Left lung (tissue), 10 donors: ENCODE measurements around the gene TRMT10B. TPM values are rescaled to one million over a fixed set of nuclear protein-coding genes. Genes with fewer than 3 reads are reported as not detected.

Source experiments
- ATAC-seq: fragments of 200-7000 bp; cut with Tn5 transposase; one replicate; pipeline ENCODE4 v1.9.1; 2020; ENCODE audit warnings: moderate library complexity
- DNase-seq, 4 donors: peaks; one replicate each; pipeline ENCODE4 v3.0.0-alpha.2; 2013 to 2020
- H3K27ac ChIP-seq, 2 donors: fragments of 200-600 bp; sonication (generic) in 1 of 2; one replicate each; pipeline versions ENCODE4 v1.5.0 to v1.8.0; 2020 to 2021
- H3K27me3 ChIP-seq, 2 donors: fragments of 200-600 bp; sonication (generic) in 1 of 2; one replicate each; pipeline versions ENCODE4 v1.5.0 to v1.8.0; 2020 to 2021
- H3K36me3 ChIP-seq, 2 donors: fragments of 200-600 bp; sonication (generic) in 1 of 2; one replicate each; pipeline versions ENCODE4 v1.5.0 to v1.8.0; 2020 to 2021
- H3K4me1 ChIP-seq, 2 donors: fragments of 200-600 bp; one replicate each; pipeline ENCODE4 v1.8.0; 2021
- H3K4me3 ChIP-seq, 2 donors: fragments of 200-600 bp; sonication (generic) in 1 of 2; one replicate each; pipeline versions ENCODE4 v1.5.0 to v1.8.0; 2020 to 2021; ENCODE audit warnings: mild to moderate bottlenecking in 1 of 2
- H3K9me3 ChIP-seq, 2 donors: fragments of 200-600 bp; sonication (generic) in 1 of 2; one replicate each; pipeline versions ENCODE4 v1.5.0 to v1.8.0; 2020 to 2021
- CTCF ChIP-seq, 2 donors: fragments of 200-600 bp; sonication (generic) in 1 of 2; IDR thresholded peaks; one replicate each; pipeline versions ENCODE4 v1.5.0 to v1.8.0; 2021; ENCODE audit warnings: antibody characterized with exemption in 2 of 2
- intact Hi-C, 2 donors: fragments of 100-400 bp; cut with DNase I; formaldehyde crosslinking; loops; one replicate each; pipeline versions ENCODE4 v1.11.2 to v1.14.2; 2022
- polyA plus RNA-seq, 6 donors: library from polyadenylated mRNA; unstranded; fragments of 120-200 nt; gene quantifications; one replicate each; pipeline ENCODE4 v1.2.1, GENCODE V29; 2013; ENCODE audit not compliant: insufficient read length in 6 of 6
- total RNA-seq, 2 donors: library from RNA; stranded (reverse); fragmentation: NEBNext Ultra II Directional; extraction: Animal tissue kit (Norgen Biotek cat#: 25700); gene quantifications; one replicate each; pipeline ENCODE4 v1.2.1, GENCODE V29; 2021
- donor health status: DM: no; HTN: yes; CAD: no.
- donor health status: DM: no; HTN: no; CAD: no.

Gene TRMT10B
- total and polyA plus RNA-seq, 8 donors = 5.8 to 32.2 (median 26.2) TPM

- no peak for TF ChIP-seq CTCF (IDR thresholded peaks at IDR 0.05)
- DNase-seq (no peak), ATAC-seq (no peak)
- Histone ChIP-seq H3K27ac (no peak overlapping the region), H3K4me1 (no peaks in the 10 kb centered on the region), H3K9me3 (no peaks in the 10 kb centered on the region), H3K4me3 (no peak overlapping the region), H3K27me3 (no peaks in the 10 kb centered on the region), H3K36me3 (peaks cover 0 to 45% of the 10 kb centered on the region in 2 donors)
- intact Hi-C loops = no loop called here
Observed at GRCh38 chr9:37827483-37828165, 74.0 kb downstream of the TRMT10B start.

Other genes starting within 250 kb of the TRMT10B start
- gene FBXO10, start 177.4 kb upstream of the TRMT10B start, total RNA-seq = 1 to 10 TPM; 8.0 to 8.2 TPM
- 10 to 100 TPM in 4 of 6 donors, 1 to 10 TPM in 2; 8.9 to 12.0 (median 10.5) TPM for gene FBXO10, start 177.4 kb upstream of the TRMT10B start, polyA plus RNA-seq
- 10 to 100 TPM; 65.5 to 94.1 TPM for gene TOMM5, start 161.2 kb upstream of the TRMT10B start, total RNA-seq
- 100 to 1,000 TPM in 4 of 6 donors, 10 to 100 TPM in 2; 95.6 to 112 (median 103) TPM for gene TOMM5, start 161.2 kb upstream of the TRMT10B start, polyA plus RNA-seq
- gene FRMPD1, start 102.9 kb upstream of the TRMT10B start, total RNA-seq = not detected
- under 1 TPM; 0.03 to 0.31 (median 0.18) TPM for gene FRMPD1, start 102.9 kb upstream of the TRMT10B start, polyA plus RNA-seq
- gene EXOSC3, start 31.3 kb downstream of the TRMT10B start, total RNA-seq = 10 to 100 TPM; 25.6 to 34.5 TPM
- 10 to 100 TPM; 32.7 to 43.4 (median 37.6) TPM for gene EXOSC3, start 31.3 kb downstream of the TRMT10B start, polyA plus RNA-seq
- 10 to 100 TPM; 24.8 to 25.3 TPM for gene DCAF10, start 47.0 kb downstream of the TRMT10B start, total RNA-seq
- 10 to 100 TPM; 29.3 to 37.3 (median 31.9) TPM for gene DCAF10, start 47.0 kb downstream of the TRMT10B start, polyA plus RNA-seq
- 10 to 100 TPM; 30.8 to 39.9 TPM for gene SLC25A51, start 150.3 kb downstream of the TRMT10B start, total RNA-seq
- 10 to 100 TPM; 16.3 to 19.7 (median 18.6) TPM for gene SLC25A51, start 150.3 kb downstream of the TRMT10B start, polyA plus RNA-seq